Type B pancreatic cell (in vitro differentiated cells): ENCODE measurements around the gene KCNJ9. TPM values are rescaled to one million over a fixed set of nuclear protein-coding genes. Genes with fewer than 3 reads are reported as not detected.
A peak's percentile ranks its signal among the peaks of the same experiment; 100 is the strongest.

Experiments used
- DNase-seq: peaks from one replicate; pipeline ENCODE4 v3.0.0; 2021; ENCODE audit warnings: mixed read lengths; ENCODE audit not compliant: unreplicated experiment; ENCODE audit errors: extremely low spot score
- H3K27ac Mint-ChIP-seq: 2 replicates; pipeline ENCODE4 v1.8.0; 2021; ENCODE audit warnings: mild to moderate bottlenecking, mixed read lengths
- H3K27me3 Mint-ChIP-seq: 2 replicates; pipeline ENCODE4 v1.8.0; 2021; ENCODE audit warnings: mixed read lengths
- H3K36me3 Mint-ChIP-seq: 2 replicates; pipeline ENCODE4 v1.8.0; 2021; ENCODE audit warnings: mixed read lengths
- H3K4me1 Mint-ChIP-seq: one replicate; pipeline ENCODE4 v1.8.0; 2021; ENCODE audit warnings: mixed read lengths; ENCODE audit not compliant: unreplicated experiment
- H3K4me3 Mint-ChIP-seq: 2 replicates; pipeline ENCODE4 v1.8.0; 2021; ENCODE audit warnings: mild to moderate bottlenecking, mixed read lengths
- H3K9me3 Mint-ChIP-seq: 2 replicates; pipeline ENCODE4 v1.8.0; 2021; ENCODE audit warnings: mixed read lengths
- CTCF ChIP-seq: fragments of 200-600 bp; sonication (generic); conservative IDR thresholded peaks from 2 replicates; pipeline ENCODE4 v1.5.0; 2021; ENCODE audit warnings: antibody characterized with exemption, mild to moderate bottlenecking
- total RNA-seq: library from RNA; stranded (reverse); gene quantifications from 2 replicates; pipeline ENCODE4 v1.2.1, GENCODE V29; 2021; ENCODE audit warnings: low replicate concordance

KCNJ9 gene
- total RNA-seq, 1 donor from 2014 or later, result not detected

GRCh38 chr1:160094806-160095205, 13.5 kb downstream of the KCNJ9 start:
- no peak for DNase-seq
- no peaks in the 10 kb centered on the region for H3K9me3 Mint-ChIP-seq
- H3K4me1 Mint-ChIP-seq, result peaks cover 23% of the 10 kb centered on the region
- no peak overlapping the region for H3K4me3 Mint-ChIP-seq
- H3K27me3 Mint-ChIP-seq, result no peaks in the 10 kb centered on the region
- TF ChIP-seq CTCF, result no peak
- no peak overlapping the region for H3K27ac Mint-ChIP-seq
- no peaks in the 10 kb centered on the region for H3K36me3 Mint-ChIP-seq

- H3K4me3 Mint-ChIP-seq, result peak overlapping the region; percentile 60
- peaks cover 22% of the 10 kb centered on the region for H3K4me1 Mint-ChIP-seq
- no peaks in the 10 kb centered on the region for H3K27me3 Mint-ChIP-seq
- no peak for DNase-seq
- peak overlapping the region; percentile 25 for H3K27ac Mint-ChIP-seq
- H3K36me3 Mint-ChIP-seq, result no peaks in the 10 kb centered on the region
- no peak for TF ChIP-seq CTCF
- no peaks in the 10 kb centered on the region for H3K9me3 Mint-ChIP-seq
Measured at GRCh38 chr1:160095382-160096105, 14.2 kb downstream of the KCNJ9 start.

GRCh38 chr1:160096274-160097116, 15.2 kb downstream of the KCNJ9 start:
- Mint-ChIP-seq H3K9me3 (no peaks in the 10 kb centered on the region), H3K36me3 (no peaks in the 10 kb centered on the region), H3K4me1 (peaks cover 26% of the 10 kb centered on the region), H3K4me3 (peak overlapping the region; percentile 88), H3K27me3 (no peaks in the 10 kb centered on the region), H3K27ac (peak overlapping the region; percentile 57)
- TF ChIP-seq CTCF, result no peak
- no peak for DNase-seq

GRCh38 chr1:160097151-160097910, 16.0 kb downstream of the KCNJ9 start:
- Mint-ChIP-seq H3K27me3 (no peaks in the 10 kb centered on the region), H3K4me1 (peaks cover 34% of the 10 kb centered on the region), H3K9me3 (no peaks in the 10 kb centered on the region), H3K36me3 (no peaks in the 10 kb centered on the region), H3K27ac (peak overlapping the region; percentile 57), H3K4me3 (peak overlapping the region; percentile 88)
- TF ChIP-seq CTCF, result no peak
- no peak for DNase-seq

- peak; percentile 94 for DNase-seq
- Mint-ChIP-seq H3K4me3 (peak within 1 kb of the TSS; percentile 88), H3K27me3 (no peaks in the 10 kb centered on the region), H3K9me3 (no peaks in the 10 kb centered on the region), H3K36me3 (no peaks in the 10 kb centered on the region), H3K4me1 (peaks cover 42% of the 10 kb centered on the region), H3K27ac (peak within 1 kb of the TSS; percentile 92)
- TF ChIP-seq CTCF, result no peak
Measured at GRCh38 chr1:160097911-160098851, 16.8 kb downstream of the KCNJ9 start, which contains the start of gene IGSF8. TSS of gene IGSF8 (minus strand) at chr1:160098619. CDS start at chr1:160098472, 147 bp downstream.
